HG02870 (cell line): ENCODE results near the gene UMAD1.
"Not testable (repeated sequence)": the region's sequence is repeated elsewhere in the genome, so short reads cannot be mapped to it uniquely, and the experiment has no call there.

Experiments used
- ATAC-seq: cut with Tn5 transposase; IDR thresholded peaks from one replicate; pipeline ENCODE4 v1.9.1; 2021; ENCODE audit warnings: mild to moderate bottlenecking, moderate library complexity; ENCODE audit not compliant: unreplicated experiment

UMAD1 gene

DNA sequence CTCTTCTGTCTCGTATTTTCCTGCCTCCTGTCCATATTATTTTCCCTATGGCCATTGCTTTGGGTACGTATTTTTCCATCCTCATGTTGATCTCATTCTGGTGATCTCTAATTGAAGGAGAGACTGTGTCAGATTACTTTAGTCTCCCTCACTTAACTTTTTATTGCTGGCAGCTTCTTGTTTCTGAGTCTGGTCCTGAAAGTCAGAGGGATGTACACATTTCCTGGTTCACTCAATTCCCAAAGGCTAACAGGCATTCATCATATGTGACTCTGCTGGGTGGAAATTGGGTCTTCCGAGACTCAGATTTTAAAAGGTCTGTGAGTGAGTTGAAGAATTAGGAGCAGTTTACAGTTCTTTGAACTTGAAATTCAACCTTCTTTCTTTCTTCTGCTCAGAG lies 10.9 kb downstream of the UMAD1 start:
- no peak for ATAC-seq

- no peak for ATAC-seq
These were observed 12.4 kb downstream of the UMAD1 start for GRCh38 chr7:7652798-7653540.

GRCh38 chr7:7653593-7654187 lies 13.1 kb downstream of the UMAD1 start:
- no peak for ATAC-seq

GRCh38 chr7:7654964-7655715 lies 14.6 kb downstream of the UMAD1 start:
- ATAC-seq: no peak

GRCh38 chr7:7656459-7656858 lies 15.9 kb downstream of the UMAD1 start:
- ATAC-seq: not testable (repeated sequence)

- ATAC-seq: no peak
These were observed 22.0 kb downstream of the UMAD1 start for GRCh38 chr7:7662527-7662926.

DNA sequence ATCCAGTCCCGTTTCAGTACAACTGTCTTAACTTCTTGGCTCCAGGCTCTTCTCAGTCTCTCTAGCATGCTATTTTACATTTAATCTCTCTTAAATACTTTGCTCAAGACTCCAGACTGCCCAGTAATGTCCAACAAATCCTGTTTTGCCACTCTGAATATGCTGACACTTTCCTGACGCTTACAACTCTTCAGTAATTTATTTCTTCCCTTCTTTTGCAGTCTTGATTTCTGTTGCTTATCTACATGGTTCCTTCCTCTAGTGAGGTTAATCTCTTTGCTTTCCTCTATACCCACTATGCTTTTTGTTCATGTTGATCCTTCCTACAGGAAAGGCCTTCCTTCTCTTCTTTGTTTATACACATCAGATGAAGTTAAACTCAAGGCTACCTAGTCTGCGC lies 23.7 kb downstream of the UMAD1 start:
- no peak for ATAC-seq

GRCh38 chr7:7665031-7665430 lies 24.5 kb downstream of the UMAD1 start:
- no peak for ATAC-seq

GRCh38 chr7:7667187-7667586 lies 26.6 kb downstream of the UMAD1 start:
- no peak for ATAC-seq

GRCh38 chr7:7668706-7669105 lies 28.2 kb downstream of the UMAD1 start:
- ATAC-seq: no peak

DNA sequence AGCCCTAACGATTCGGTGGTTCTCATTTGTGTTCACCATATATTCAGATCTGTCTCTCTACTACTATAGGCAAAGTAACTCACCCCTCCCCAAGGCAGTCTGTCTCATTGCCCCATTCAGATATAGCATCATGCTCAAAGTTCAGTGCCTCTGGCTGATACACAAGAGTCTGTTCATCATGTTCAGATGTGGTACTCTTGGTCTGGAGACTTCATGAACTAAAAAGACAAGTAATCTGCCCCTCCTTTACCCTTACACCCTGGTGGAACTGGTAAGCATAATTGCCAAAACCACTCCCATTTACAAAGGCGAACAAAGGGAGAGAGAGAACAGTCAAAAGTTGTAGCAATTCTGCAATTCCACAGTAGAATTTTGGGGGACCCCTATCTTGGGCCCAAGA lies 29.9 kb downstream of the UMAD1 start:
- ATAC-seq: no peak

DNA sequence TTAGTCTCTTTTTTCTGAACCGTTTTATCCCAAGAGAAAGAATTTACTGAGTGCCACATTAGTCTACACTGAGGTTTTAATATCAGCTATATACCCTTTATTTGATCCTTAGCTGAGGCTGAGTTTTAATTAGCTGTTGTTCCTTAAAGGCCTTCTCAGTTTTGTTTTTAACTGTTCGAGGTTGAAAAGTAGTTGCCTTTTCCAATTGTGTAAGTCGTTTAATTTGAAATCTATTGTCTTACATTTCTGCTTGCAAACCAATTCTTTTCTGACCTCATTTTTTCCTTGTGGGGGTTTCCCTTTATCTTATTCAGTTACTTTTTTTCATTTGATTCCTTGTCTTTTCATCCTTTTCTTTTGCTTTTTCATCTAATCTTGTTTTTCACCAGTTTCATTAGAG lies 30.8 kb downstream of the UMAD1 start:
- ATAC-seq: no peak

DNA sequence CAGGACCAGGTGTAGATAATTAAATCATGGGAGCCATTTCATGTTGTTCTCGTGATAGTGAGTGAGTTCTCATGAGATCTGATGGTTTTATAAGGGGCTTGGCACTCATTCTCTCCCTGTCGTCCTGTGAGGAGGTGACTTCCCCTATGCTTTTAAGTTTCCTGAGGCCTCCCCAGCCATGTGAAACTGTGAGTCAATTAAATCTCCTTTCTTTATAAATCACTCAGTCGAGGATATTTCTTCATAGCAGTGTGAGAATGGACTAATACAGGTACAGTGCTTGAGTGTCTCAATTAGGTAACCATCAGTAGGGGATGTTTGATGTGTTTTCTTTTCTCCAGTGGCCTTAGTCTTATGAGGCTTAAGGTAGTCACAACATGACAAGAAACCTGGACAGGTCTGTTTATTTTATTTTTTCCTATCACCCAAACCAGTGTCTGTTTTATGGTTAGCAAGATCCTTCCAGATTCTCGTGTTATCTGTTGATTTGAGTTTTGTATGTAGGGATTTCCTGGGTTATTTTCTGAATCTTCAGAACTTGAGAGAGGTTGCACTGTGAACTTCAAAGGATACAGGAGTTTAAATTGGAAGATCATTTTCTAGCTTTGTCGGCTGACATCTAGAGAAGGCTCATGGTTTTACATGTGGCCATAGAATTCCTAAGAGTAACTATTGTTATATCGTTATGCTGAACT lies 32.1 kb downstream of the UMAD1 start:
- ATAC-seq: no peak

DNA sequence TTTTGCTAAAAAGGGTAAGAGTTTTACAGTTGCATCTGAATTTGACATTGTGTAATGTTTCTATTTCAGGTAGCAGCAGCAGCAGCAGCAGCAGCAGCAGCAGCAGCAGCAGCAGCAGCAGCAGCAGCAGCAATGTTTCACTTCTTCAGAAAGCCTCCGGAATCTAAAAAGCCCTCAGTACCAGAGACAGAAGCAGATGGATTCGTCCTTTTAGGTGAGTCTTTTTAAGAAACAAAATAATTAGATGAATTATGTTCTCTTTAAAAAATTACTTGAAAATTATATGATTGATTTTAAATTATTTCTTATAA lies 32.6 kb downstream of the UMAD1 start:
- no peak for ATAC-seq

GRCh38 chr7:7675686-7676085 lies 35.1 kb downstream of the UMAD1 start:
- ATAC-seq: no peak

GRCh38 chr7:7679640-7680039 lies 39.1 kb downstream of the UMAD1 start:
- ATAC-seq: not testable (repeated sequence)

- no peak for ATAC-seq
These were observed 40.8 kb downstream of the UMAD1 start for GRCh38 chr7:7681191-7681935.

- ATAC-seq: no peak
These were observed 41.4 kb downstream of the UMAD1 start for GRCh38 chr7:7681936-7682329.

DNA sequence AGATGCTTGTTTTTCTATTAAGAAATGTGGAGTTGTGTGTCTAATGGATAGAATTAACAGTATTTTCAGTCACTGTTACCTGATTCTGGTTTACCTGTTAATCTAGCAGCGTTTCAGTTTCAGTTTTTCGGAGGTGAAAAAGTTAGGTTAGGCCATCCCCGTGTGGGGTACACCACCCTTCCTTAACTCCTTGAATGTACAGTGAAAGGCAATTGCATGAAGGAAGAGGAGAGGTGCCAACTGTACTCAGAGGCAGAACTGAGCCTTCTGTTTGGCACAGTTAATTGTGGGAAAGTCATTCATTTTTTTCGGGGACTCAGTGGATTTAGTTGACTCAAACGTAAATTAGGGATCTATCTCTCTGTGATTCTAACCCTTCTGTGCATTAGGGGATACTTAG lies 42.3 kb downstream of the UMAD1 start:
- no peak for ATAC-seq

- no peak for ATAC-seq
These were observed 46.4 kb downstream of the UMAD1 start for GRCh38 chr7:7686811-7687508.
